Measurements from ENCODE around the gene SUSD4.

SUSD4 gene

DNA sequence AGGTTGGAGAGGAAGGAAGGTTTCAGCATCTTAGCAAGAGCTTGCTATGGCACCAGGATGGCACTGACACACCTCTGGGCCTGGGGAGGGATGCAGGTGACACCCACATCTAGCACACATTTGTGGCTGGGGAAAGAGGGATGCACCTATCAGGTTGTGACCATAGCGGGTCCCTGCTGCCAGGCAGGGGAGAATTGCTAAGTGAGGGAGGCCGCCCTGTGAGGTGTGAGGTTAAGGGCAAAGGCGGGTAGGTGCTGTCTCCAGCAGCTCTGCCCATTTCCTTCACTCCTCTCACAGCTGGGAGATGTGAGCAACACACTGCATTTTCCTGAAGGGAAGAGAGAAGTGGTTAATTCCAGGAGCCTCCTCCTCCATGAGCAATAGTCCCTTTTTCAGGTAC lies 137.7 kb downstream of the SUSD4 start:
- TF ChIP-seq EZH2 (IDR thresholded peaks at IDR 0.05; ENCODE audit: borderline replicate concordance, low read length) = no peak
- TF ChIP-seq, protein P1, sequence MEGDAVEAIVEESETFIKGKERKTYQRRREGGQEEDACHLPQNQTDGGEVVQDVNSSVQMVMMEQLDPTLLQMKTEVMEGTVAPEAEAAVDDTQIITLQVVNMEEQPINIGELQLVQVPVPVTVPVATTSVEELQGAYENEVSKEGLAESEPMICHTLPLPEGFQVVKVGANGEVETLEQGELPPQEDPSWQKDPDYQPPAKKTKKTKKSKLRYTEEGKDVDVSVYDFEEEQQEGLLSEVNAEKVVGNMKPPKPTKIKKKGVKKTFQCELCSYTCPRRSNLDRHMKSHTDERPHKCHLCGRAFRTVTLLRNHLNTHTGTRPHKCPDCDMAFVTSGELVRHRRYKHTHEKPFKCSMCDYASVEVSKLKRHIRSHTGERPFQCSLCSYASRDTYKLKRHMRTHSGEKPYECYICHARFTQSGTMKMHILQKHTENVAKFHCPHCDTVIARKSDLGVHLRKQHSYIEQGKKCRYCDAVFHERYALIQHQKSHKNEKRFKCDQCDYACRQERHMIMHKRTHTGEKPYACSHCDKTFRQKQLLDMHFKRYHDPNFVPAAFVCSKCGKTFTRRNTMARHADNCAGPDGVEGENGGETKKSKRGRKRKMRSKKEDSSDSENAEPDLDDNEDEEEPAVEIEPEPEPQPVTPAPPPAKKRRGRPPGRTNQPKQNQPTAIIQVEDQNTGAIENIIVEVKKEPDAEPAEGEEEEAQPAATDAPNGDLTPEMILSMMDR (IDR thresholded peaks at IDR 0.05; ENCODE audit: low read length) = no peak
- Histone ChIP-seq H3K79me2 (ENCODE audit: insufficient read depth, low read length) (no peaks in the 10 kb centered on the region), H3K9me2 (ENCODE audit: low read depth, low read length) (no peaks in the 10 kb centered on the region), H3K27ac (ENCODE audit: low read depth, low read length, poor library complexity, severe bottlenecking) (no peak overlapping the region), H3K9me3 (ENCODE audit: low read length) (no peaks in the 10 kb centered on the region), H3K4me3 (ENCODE audit: low read depth, low read length, poor library complexity, severe bottlenecking) (no peak overlapping the region), H3K4me2 (ENCODE audit: low read length) (no peak overlapping the region), H3F3A (ENCODE audit: insufficient read depth, low read length) (no peaks in the 10 kb centered on the region), H3K9ac (ENCODE audit: low read length) (no peak overlapping the region), H3K4me1 (ENCODE audit: insufficient read depth, low read length, severe bottlenecking) (no peaks in the 10 kb centered on the region), H2AFZ (ENCODE audit: low read length) (no peak overlapping the region), H4K20me1 (ENCODE audit: insufficient read depth, low read length) (no peaks in the 10 kb centered on the region), H3K27me3 (ENCODE audit: insufficient read depth, low read length) (no peaks in the 10 kb centered on the region), H3K36me3 (ENCODE audit: insufficient read depth, low read length) (no peaks in the 10 kb centered on the region)

DNA sequence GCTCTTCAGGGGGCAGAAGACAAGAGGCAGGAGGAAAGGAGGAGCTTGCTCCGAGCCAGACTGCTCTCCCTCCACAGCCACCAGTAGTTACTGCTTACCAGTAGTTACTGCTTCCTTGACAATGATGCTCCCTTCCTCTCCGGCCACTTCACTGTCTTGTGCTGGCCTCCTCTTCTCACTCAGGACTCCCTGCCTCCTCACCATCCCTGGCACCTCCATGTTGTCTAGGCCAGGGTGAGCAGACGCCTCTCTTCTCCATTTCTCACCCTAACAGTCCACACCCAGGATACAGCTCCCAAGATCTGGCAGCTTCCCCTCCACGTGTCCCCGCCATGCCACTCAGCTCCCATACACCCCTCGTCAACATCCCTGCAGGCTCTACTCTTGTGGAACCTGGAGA lies 138.5 kb downstream of the SUSD4 start:
- no peaks in the 10 kb centered on the region for H3K9me2 ChIP-seq (ENCODE audit: low read depth, low read length)
- H3K36me3 ChIP-seq (ENCODE audit: insufficient read depth, low read length) = no peaks in the 10 kb centered on the region
- no peaks in the 10 kb centered on the region for H4K20me1 ChIP-seq (ENCODE audit: insufficient read depth, low read length)
- H2AFZ ChIP-seq (ENCODE audit: low read length) = no peak overlapping the region
- H3K79me2 ChIP-seq (ENCODE audit: insufficient read depth, low read length) = no peaks in the 10 kb centered on the region
- no peak for TF ChIP-seq EZH2 (IDR thresholded peaks at IDR 0.05; ENCODE audit: borderline replicate concordance, low read length)
- TF ChIP-seq, protein P1 (IDR thresholded peaks at IDR 0.05; ENCODE audit: low read length) = no peak
- no peak overlapping the region for H3K27ac ChIP-seq (ENCODE audit: low read depth, low read length, poor library complexity, severe bottlenecking)
- H3K9ac ChIP-seq (ENCODE audit: low read length) = no peak overlapping the region
- no peaks in the 10 kb centered on the region for H3F3A ChIP-seq (ENCODE audit: insufficient read depth, low read length)
- H3K4me1 ChIP-seq (ENCODE audit: insufficient read depth, low read length, severe bottlenecking) = no peaks in the 10 kb centered on the region
- H3K9me3 ChIP-seq (ENCODE audit: low read length) = no peaks in the 10 kb centered on the region
- H3K4me2 ChIP-seq (ENCODE audit: low read length) = no peak overlapping the region
- H3K4me3 ChIP-seq (ENCODE audit: low read depth, low read length, poor library complexity, severe bottlenecking) = no peak overlapping the region
- no peaks in the 10 kb centered on the region for H3K27me3 ChIP-seq (ENCODE audit: insufficient read depth, low read length)

DNA sequence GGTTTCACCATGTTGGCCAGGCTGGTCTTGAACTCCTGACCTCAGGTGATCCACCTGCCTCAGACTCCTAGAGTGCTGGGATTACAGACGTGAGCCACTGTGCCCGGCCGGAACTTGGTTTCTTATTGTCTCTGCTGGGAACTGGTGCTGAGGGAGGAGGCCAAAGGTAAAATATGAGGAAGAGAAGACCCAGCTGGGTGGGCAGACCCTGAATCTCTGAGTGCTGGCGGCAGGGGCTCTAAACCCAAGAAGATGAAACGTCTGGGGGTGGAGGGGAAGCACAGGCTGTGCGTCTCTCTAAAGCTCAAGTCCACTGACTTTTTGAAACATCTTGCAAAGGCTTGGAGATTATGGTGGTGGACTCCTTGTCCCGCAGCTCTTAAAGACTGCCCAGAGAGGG lies 138.9 kb downstream of the SUSD4 start:
- no peak for TF ChIP-seq EZH2 (IDR thresholded peaks at IDR 0.05; ENCODE audit: borderline replicate concordance, low read length)
- TF ChIP-seq, protein P1 (IDR thresholded peaks at IDR 0.05; ENCODE audit: low read length) = no peak
- no peak overlapping the region for H3K27ac ChIP-seq (ENCODE audit: low read depth, low read length, poor library complexity, severe bottlenecking)

More for the DNA sequence above, 138.9 kb downstream of the SUSD4 start:
- no peaks in the 10 kb centered on the region for H3K9me3 ChIP-seq (ENCODE audit: low read length)
- no peak overlapping the region for H2AFZ ChIP-seq (ENCODE audit: low read length)
- no peak overlapping the region for H3K4me2 ChIP-seq (ENCODE audit: low read length)
- no peaks in the 10 kb centered on the region for H4K20me1 ChIP-seq (ENCODE audit: insufficient read depth, low read length)
- no peaks in the 10 kb centered on the region for H3K4me1 ChIP-seq (ENCODE audit: insufficient read depth, low read length, severe bottlenecking)
- no peak overlapping the region for H3K4me3 ChIP-seq (ENCODE audit: low read depth, low read length, poor library complexity, severe bottlenecking)
- H3K9me2 ChIP-seq (ENCODE audit: low read depth, low read length) = no peaks in the 10 kb centered on the region
- no peaks in the 10 kb centered on the region for H3K36me3 ChIP-seq (ENCODE audit: insufficient read depth, low read length)
- H3F3A ChIP-seq (ENCODE audit: insufficient read depth, low read length) = no peaks in the 10 kb centered on the region
- no peaks in the 10 kb centered on the region for H3K79me2 ChIP-seq (ENCODE audit: insufficient read depth, low read length)
- H3K27me3 ChIP-seq (ENCODE audit: insufficient read depth, low read length) = no peaks in the 10 kb centered on the region
- no peak overlapping the region for H3K9ac ChIP-seq (ENCODE audit: low read length)

Data from OCI-LY1 (cell line).